ENCODE results near the gene HPS4.

GRCh38 chr22:26480611-26480932 is 3.0 kb downstream of the HPS4 start:
- TF ChIP-seq CTCF (conservative IDR thresholded peaks at IDR 0.05) (no peak), EZH2 (IDR thresholded peaks at IDR 0.05; ENCODE audit: low read depth) (no peak)

Data from PC-9 (cell line).